Activated T-helper 1 cell treated with anti-CD3 and anti-CD28 coated beads, Interleukin-2, amount 50 U/mL, for 16 hours (primary cell): ENCODE measurements around the gene PSMC5.
"Not testable (repeated sequence)": the region's sequence is repeated elsewhere in the genome, so short reads cannot be mapped to it uniquely, and the experiment has no call there.

ENCODE experiments used
- DNase-seq, 2 donors: peaks; one replicate each; pipeline ENCODE4 v3.0.0-alpha.2; 2020; ENCODE audit warnings: low read depth in 1 of 2, low spot score in 1 of 2

The PSMC5 gene

GRCh38 chr17:63870292-63870665 lies 43.0 kb downstream of the PSMC5 start:
- not testable (repeated sequence) for DNase-seq

- DNase-seq = not testable (repeated sequence)
These were observed 44.6 kb downstream of the PSMC5 start for GRCh38 chr17:63871646-63872365.

- DNase-seq = not testable (repeated sequence)
These were observed 46.3 kb downstream of the PSMC5 start, which contains the start of gene CSH2 for GRCh38 chr17:63873577-63873976. Gene CSH2 (minus strand): TSS chr17:63873677. CDS start chr17:63873614, 63 bp downstream.

GRCh38 chr17:63874061-63874626 lies 46.9 kb downstream of the PSMC5 start:
- not testable (repeated sequence) for DNase-seq

GRCh38 chr17:63874693-63875092 lies 47.5 kb downstream of the PSMC5 start:
- DNase-seq = not testable (repeated sequence)

GRCh38 chr17:63878413-63878812 lies 51.2 kb downstream of the PSMC5 start:
- DNase-seq = not testable (repeated sequence)

GRCh38 chr17:63880706-63881105 lies 53.5 kb downstream of the PSMC5 start:
- DNase-seq = no peak

GRCh38 chr17:63881337-63881736 lies 54.1 kb downstream of the PSMC5 start:
- DNase-seq = not testable (repeated sequence)
